Nucleus accumbens (tissue), 56 donors: ENCODE results near the gene EDA2R.

Experiments
- DNase-seq, 56 donors: peaks; one replicate each; lab custom pipeline; 2025; lab: John Stamatoyannopoulos, UW

The EDA2R gene

DNA sequence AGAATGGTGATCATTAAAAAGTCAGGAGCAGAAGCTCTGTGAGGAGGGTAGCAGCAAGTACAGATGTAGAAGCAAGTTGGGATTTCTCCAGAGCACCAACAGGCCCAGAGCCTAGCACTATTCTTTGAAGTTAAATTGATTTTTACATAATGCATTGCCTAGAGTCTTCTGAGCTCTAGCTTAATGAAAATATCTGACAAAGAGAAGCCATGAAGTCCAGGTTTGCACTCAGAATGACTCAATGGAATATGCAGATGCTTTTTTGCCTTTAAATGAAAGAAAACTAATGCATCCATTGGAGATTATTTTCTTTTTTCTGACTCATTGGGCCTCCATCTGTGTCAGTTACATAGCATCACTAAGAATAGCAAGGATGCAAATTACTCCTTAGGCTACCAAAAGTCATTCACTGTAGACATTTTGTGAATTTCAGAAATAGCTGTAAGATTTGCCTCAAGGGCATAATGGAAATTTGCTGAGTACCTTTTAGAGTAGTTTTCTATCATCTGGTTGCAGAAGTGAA is 91.0 kb downstream of the EDA2R start:
- no peak for DNase-seq
